ENCODE data around the gene NXPE3.
"Not testable (repeated sequence)": the region's sequence is repeated elsewhere in the genome, so short reads cannot be mapped to it uniquely, and the experiment has no call there.

NXPE3 gene

DNA sequence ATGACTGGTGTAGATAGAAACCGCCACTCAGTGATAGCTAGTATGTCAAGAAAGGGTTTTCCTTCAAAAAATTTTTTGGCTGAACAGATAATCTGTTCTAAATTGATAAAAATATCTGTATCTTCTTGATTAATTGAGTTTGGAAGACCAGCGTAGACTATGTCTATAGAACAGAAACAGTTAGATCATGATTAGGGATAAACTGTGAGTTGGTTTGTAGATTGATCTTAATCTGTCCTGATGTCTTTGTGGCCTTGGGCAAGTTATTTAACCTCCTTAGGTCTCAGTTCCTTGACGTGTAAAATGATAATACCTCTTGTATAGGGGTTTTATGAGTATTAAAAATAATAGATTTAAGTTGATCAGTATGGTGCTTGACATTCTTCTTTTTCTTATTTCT is 75.0 kb downstream of the NXPE3 start:
- no peak overlapping the region for H3K4me3 ChIP-seq (ENCODE audit: low read depth, low read length)
- no peaks in the 10 kb centered on the region for H3K27me3 ChIP-seq (ENCODE audit: control insufficient read depth, insufficient read depth, low read length)
- H3K4me1 ChIP-seq (ENCODE audit: control insufficient read depth, insufficient read depth, low read length), result 0 out of 2 replicates have a peak, but pooled peaks cover 8% of the 10 kb centered on the region
- no peak overlapping the region for H3K9ac ChIP-seq (ENCODE audit: low read depth, low read length)
- no peak overlapping the region for H3K27ac ChIP-seq (ENCODE audit: low read depth, low read length)
- H3K9me3 ChIP-seq (ENCODE audit: control insufficient read depth, insufficient read depth, low read length), result no peaks in the 10 kb centered on the region
- peaks cover 73% of the 10 kb centered on the region for H3K36me3 ChIP-seq (ENCODE audit: control insufficient read depth, insufficient read depth, low read length)

DNA sequence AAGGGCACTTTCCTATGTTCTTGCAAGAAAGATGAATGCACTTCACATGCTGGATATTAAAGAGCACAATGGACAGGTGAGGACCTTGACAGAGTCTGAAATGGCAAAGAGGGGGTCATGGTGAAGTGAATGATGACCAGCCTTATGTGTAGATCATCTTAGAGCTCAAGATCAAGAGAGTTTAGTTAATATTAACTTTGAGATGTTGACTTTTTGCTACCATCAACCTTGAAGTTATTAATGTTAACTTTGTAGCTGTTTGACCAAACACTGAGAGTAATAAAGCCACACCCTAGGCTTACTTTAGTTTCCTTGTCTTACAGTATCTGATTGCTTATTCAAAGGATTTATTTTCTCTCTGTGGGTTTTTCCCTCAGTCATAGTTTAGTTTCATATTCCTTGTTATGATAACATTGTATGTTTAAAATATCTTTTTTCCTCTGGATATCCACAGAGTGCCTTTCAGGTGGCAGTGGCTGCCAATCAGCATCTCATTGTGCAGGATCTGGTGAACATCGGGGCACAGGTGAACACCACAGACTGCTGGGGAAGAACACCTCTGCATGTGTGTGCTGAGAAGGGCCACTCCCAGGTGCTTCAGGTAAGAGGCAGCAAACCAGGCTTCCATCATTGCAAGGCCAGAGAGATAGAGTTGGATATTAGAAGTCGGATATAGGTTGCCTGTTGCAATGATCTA is 75.7 kb downstream of the NXPE3 start:
- no peak overlapping the region for H3K9ac ChIP-seq (ENCODE audit: low read depth, low read length)
- H3K4me3 ChIP-seq (ENCODE audit: low read depth, low read length), result no peak overlapping the region
- H3K9me3 ChIP-seq (ENCODE audit: control insufficient read depth, insufficient read depth, low read length), result no peaks in the 10 kb centered on the region
- no peak overlapping the region for H3K27ac ChIP-seq (ENCODE audit: low read depth, low read length)
- H3K27me3 ChIP-seq (ENCODE audit: control insufficient read depth, insufficient read depth, low read length), result no peaks in the 10 kb centered on the region
- 0 out of 2 replicates have a peak, but pooled peaks cover 8% of the 10 kb centered on the region for H3K4me1 ChIP-seq (ENCODE audit: control insufficient read depth, insufficient read depth, low read length)
- peaks cover 80% of the 10 kb centered on the region for H3K36me3 ChIP-seq (ENCODE audit: control insufficient read depth, insufficient read depth, low read length)

DNA sequence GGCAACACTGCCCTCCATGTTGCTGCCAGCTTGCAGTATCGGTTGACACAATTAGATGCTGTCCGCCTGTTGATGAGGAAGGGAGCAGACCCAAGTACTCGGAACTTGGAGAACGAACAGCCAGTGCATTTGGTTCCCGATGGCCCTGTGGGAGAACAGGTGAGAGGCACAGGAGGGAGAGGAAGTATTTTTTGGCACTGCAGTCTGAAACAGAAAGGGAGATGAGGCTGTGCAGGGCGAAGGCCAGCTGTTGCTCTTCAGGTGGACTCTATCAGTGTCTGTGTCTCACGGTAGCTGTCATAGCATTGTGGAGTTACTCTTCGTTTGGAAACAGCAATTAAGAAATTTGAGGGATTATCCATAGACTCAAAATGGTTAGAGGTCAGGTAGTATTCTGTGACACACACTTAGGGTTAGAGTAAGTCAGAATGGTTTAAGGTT is 78.3 kb downstream of the NXPE3 start:
- Histone ChIP-seq H3K36me3 (ENCODE audit: control insufficient read depth, insufficient read depth, low read length) (peaks cover 92% of the 10 kb centered on the region), H3K27ac (ENCODE audit: low read depth, low read length) (no peak overlapping the region), H3K9ac (ENCODE audit: low read depth, low read length) (no peak overlapping the region), H3K27me3 (ENCODE audit: control insufficient read depth, insufficient read depth, low read length) (no peaks in the 10 kb centered on the region), H3K9me3 (ENCODE audit: control insufficient read depth, insufficient read depth, low read length) (no peaks in the 10 kb centered on the region), H3K4me3 (ENCODE audit: low read depth, low read length) (no peak overlapping the region), H3K4me1 (ENCODE audit: control insufficient read depth, insufficient read depth, low read length) (no peaks in the 10 kb centered on the region)

DNA sequence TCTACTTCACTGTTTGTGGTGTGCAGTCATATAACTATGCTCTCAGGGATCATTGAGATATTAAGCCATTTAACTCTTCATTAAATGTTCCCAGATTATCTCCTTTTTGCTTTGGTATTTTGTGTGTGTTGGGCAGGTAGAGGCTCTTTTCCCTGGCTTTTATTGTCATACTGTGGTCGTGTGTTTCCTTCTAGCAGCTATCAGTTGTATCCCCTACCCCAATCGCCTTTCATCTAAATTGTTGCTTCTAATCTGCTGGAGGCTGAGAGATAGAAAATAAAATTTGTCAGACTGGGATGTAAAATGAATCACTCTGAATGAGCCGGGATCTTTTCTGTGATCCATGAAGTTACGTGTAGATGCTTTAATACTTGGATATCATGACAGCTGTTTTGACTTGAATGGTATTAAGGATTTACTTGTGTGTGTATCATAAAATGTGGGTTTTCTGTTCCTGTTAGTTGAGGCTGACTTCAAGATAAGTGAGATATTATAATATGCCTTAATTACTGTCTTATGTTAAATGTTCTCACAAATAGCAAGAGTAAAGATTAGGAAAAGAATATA is 79.5 kb downstream of the NXPE3 start:
- Histone ChIP-seq H3K4me1 (ENCODE audit: control insufficient read depth, insufficient read depth, low read length) (no peaks in the 10 kb centered on the region), H3K9me3 (ENCODE audit: control insufficient read depth, insufficient read depth, low read length) (no peaks in the 10 kb centered on the region), H3K4me3 (ENCODE audit: low read depth, low read length) (no peak overlapping the region), H3K36me3 (ENCODE audit: control insufficient read depth, insufficient read depth, low read length) (peaks cover 80% of the 10 kb centered on the region), H3K9ac (ENCODE audit: low read depth, low read length) (no peak overlapping the region), H3K27me3 (ENCODE audit: control insufficient read depth, insufficient read depth, low read length) (no peaks in the 10 kb centered on the region), H3K27ac (ENCODE audit: low read depth, low read length) (no peak overlapping the region)

DNA sequence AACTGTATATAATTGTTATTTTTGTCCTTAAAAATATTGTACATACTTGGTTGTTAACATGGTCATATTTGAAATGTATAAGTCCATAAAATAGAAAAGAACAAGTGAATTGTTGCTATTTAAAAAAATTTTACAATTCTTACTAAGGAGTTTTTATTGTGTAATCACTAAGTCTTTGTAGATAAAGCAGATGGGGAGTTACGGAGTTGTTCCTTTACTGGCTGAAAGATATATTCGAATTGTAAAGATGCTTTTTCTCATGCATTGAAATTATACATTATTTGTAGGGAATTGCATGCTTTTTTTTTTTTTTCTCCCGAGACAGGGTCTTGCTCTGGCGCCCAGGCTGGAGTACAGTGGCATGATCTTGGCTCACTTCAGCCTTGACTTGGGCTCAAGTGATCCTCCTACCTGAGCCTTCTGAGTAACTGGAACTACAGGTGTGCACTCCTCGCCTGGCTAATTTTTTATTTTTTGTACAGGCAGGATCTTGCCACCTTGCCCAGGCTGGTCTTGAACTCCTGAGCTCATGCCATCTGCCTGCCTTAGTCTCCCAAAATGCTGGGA is 81.0 kb downstream of the NXPE3 start:
- no peak overlapping the region for H3K9ac ChIP-seq (ENCODE audit: low read depth, low read length)
- H3K9me3 ChIP-seq (ENCODE audit: control insufficient read depth, insufficient read depth, low read length), result no peaks in the 10 kb centered on the region
- H3K36me3 ChIP-seq (ENCODE audit: control insufficient read depth, insufficient read depth, low read length), result peaks cover 65% of the 10 kb centered on the region
- no peaks in the 10 kb centered on the region for H3K4me1 ChIP-seq (ENCODE audit: control insufficient read depth, insufficient read depth, low read length)
- H3K27me3 ChIP-seq (ENCODE audit: control insufficient read depth, insufficient read depth, low read length), result no peaks in the 10 kb centered on the region
- no peak overlapping the region for H3K27ac ChIP-seq (ENCODE audit: low read depth, low read length)
- no peak overlapping the region for H3K4me3 ChIP-seq (ENCODE audit: low read depth, low read length)

DNA sequence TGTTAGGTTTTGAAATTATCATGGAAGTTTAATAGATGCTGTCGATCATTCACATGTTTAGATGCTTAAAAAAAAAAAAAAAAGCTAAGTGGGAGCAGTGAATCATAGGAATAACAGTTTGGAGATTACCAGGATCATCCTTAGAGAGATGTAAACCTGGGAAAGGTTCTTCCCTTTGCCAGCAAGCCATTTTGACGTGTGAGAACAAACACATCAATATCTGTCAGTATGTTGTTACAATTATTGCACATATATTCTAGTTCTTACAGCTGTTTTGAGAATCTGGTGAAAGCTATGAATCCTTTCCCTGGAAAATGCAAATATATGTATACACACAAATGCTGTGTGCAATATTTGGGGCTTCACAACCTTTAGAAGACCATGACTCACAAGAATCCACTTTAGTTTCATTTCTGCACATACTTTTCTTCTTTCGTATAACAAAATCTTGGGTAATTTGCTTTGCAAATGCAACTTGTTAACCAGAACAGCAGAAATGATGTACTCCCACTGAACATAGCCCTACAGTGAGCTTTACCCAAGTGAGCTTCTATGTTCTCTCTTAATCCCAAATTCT is 82.3 kb downstream of the NXPE3 start:
- Histone ChIP-seq H3K4me3 (ENCODE audit: low read depth, low read length) (no peak overlapping the region), H3K9me3 (ENCODE audit: control insufficient read depth, insufficient read depth, low read length) (no peaks in the 10 kb centered on the region), H3K27me3 (ENCODE audit: control insufficient read depth, insufficient read depth, low read length) (no peaks in the 10 kb centered on the region), H3K4me1 (ENCODE audit: control insufficient read depth, insufficient read depth, low read length) (no peaks in the 10 kb centered on the region), H3K9ac (ENCODE audit: low read depth, low read length) (no peak overlapping the region), H3K27ac (ENCODE audit: low read depth, low read length) (no peak overlapping the region), H3K36me3 (ENCODE audit: control insufficient read depth, insufficient read depth, low read length) (peaks cover 54% of the 10 kb centered on the region)

DNA sequence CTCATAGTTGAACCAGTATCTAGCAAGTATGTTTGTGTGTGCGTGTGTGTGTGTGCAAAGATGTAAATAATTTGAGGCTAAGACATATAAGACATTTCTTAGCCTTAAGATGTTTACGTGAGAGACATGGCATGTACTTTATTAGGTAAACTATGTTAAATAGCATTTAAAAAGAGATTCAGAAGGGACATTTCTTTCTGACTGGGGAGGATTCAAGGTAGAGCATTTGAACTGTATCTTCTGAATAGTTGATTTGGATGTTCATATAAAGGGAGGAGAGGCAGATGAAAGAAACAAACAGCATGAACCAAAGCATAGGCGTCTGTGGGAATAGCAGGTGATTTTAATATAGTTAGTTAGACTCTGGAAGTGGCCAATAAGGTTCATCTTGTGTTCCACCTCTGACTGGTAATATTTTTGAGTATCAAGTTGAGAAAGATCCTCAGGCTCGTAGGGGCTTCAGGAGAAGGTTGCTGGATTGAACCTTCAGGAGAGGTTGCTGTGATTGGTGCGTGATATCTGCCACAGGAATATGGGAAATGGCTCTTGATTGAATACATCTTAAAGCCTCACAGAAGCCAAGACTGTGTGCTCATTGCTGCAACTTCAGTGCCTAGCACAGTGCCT is 82.9 kb downstream of the NXPE3 start:
- Histone ChIP-seq H3K4me1 (ENCODE audit: control insufficient read depth, insufficient read depth, low read length) (no peaks in the 10 kb centered on the region), H3K36me3 (ENCODE audit: control insufficient read depth, insufficient read depth, low read length) (peaks cover 47% of the 10 kb centered on the region), H3K9me3 (ENCODE audit: control insufficient read depth, insufficient read depth, low read length) (no peaks in the 10 kb centered on the region)

DNA sequence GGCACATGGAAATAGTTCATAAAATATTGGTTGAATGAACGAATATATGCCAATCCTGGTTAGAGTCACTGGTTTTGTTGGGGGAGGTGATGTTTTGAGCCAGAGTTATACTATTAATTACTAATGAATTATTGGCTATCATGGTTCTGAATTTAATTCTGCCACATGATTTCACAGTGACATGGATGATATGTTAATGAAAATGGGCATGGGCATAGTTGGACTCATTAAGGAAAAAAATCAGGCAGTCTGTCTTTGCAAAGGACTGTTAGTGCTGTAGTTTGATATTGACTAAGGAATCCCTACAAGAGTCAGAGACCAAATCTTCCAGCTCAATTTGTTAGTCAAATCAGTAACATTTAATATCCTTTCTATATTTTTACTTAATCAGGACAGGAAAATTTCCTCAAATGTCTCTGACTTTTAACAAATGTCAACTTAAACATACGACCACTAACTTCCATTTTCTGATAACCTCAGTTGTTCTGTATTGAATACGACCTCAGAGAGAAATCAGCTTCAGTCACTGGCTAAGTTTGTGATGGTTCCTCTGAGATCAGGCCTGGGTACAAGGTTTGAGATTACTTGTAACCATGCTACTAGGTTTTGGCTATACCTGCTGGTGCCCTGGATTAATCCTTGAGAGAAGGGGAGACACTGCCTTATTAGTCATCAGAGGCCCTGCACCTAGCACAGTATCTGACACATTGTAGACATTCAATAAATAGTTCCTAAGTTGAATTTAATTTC is 83.6 kb downstream of the NXPE3 start:
- no peaks in the 10 kb centered on the region for H3K4me1 ChIP-seq (ENCODE audit: control insufficient read depth, insufficient read depth, low read length)
- H3K36me3 ChIP-seq (ENCODE audit: control insufficient read depth, insufficient read depth, low read length), result peaks cover 41% of the 10 kb centered on the region
- H3K4me3 ChIP-seq (ENCODE audit: low read depth, low read length), result no peak overlapping the region
- H3K27me3 ChIP-seq (ENCODE audit: control insufficient read depth, insufficient read depth, low read length), result no peaks in the 10 kb centered on the region
- H3K27ac ChIP-seq (ENCODE audit: low read depth, low read length), result no peak overlapping the region
- no peak overlapping the region for H3K9ac ChIP-seq (ENCODE audit: low read depth, low read length)
- no peaks in the 10 kb centered on the region for H3K9me3 ChIP-seq (ENCODE audit: control insufficient read depth, insufficient read depth, low read length)

More for the DNA sequence above, 82.9 kb downstream of the NXPE3 start:
- Histone ChIP-seq H3K9ac (ENCODE audit: low read depth, low read length) (no peak overlapping the region), H3K27me3 (ENCODE audit: control insufficient read depth, insufficient read depth, low read length) (no peaks in the 10 kb centered on the region), H3K4me3 (ENCODE audit: low read depth, low read length) (no peak overlapping the region), H3K27ac (ENCODE audit: low read depth, low read length) (no peak overlapping the region)

DNA sequence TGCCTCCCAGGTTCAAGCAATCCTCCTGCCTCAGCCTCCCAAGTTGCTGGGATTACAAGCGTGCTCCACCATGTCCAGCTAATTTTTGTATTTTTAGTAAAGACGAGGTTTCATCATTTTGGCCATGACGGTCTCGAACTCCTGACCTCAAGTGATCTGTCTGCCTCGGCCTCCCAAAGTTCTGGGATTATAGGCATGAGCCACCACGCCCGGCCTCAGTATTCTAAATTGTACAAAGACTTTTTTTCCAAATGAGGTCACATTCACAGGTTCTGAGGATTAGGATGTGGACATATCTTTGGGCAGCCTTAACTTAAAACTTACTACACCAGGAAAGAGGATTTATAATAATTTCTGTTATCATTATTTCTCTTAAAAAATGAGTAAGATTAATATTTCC is 85.9 kb downstream of the NXPE3 start:
- H3K9ac ChIP-seq (ENCODE audit: low read depth, low read length); H3K27me3 ChIP-seq (ENCODE audit: control insufficient read depth, insufficient read depth, low read length); H3K4me3 ChIP-seq (ENCODE audit: low read depth, low read length); H3K4me1 ChIP-seq (ENCODE audit: control insufficient read depth, insufficient read depth, low read length); H3K27ac ChIP-seq (ENCODE audit: low read depth, low read length); H3K9me3 ChIP-seq (ENCODE audit: control insufficient read depth, insufficient read depth, low read length): not testable (repeated sequence)
- peaks cover 17% of the 10 kb centered on the region for H3K36me3 ChIP-seq (ENCODE audit: control insufficient read depth, insufficient read depth, low read length)

DNA sequence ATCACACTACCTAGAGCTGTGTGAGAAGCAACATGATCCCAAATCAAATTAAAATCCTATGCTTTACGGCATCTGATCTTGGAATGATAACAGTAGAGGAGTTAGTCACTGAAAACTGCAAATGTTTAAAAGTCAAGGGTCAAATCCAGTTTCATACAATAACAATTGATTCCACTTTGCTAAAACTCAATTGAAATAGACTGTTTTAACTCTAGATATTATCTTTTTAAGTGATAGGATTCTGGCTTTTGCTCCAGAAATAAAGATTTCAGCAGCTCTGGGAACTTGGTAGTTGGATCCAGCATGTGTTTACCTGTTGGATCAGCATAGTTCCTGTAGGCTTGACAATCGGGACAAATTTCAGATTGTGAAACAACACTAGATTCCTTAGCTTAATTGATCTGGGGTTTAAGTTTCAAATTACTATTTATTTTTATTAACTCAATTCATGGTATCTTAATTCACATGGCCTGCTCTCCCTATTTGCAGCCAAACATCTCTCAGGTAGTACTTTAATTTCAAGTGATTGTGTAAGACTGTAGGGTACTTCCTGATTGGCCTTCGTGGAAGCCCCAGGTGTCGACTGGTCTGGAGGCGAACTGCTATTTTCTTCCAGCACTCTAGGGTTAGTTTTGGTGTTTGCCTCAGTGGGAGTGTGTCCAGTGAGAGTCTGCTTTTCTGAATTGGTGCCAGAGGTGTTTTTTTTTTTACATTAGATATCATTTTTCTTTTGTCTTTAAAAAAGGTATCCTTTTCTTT is 86.9 kb downstream of the NXPE3 start:
- Histone ChIP-seq H3K4me3 (ENCODE audit: low read depth, low read length) (no peak overlapping the region), H3K4me1 (ENCODE audit: control insufficient read depth, insufficient read depth, low read length) (no peaks in the 10 kb centered on the region), H3K27ac (ENCODE audit: low read depth, low read length) (no peak overlapping the region), H3K27me3 (ENCODE audit: control insufficient read depth, insufficient read depth, low read length) (no peaks in the 10 kb centered on the region), H3K36me3 (ENCODE audit: control insufficient read depth, insufficient read depth, low read length) (peaks cover 7% of the 10 kb centered on the region), H3K9ac (ENCODE audit: low read depth, low read length) (no peak overlapping the region), H3K9me3 (ENCODE audit: control insufficient read depth, insufficient read depth, low read length) (no peaks in the 10 kb centered on the region)
